Measurements from ENCODE around the gene RAD23A.

DNA sequence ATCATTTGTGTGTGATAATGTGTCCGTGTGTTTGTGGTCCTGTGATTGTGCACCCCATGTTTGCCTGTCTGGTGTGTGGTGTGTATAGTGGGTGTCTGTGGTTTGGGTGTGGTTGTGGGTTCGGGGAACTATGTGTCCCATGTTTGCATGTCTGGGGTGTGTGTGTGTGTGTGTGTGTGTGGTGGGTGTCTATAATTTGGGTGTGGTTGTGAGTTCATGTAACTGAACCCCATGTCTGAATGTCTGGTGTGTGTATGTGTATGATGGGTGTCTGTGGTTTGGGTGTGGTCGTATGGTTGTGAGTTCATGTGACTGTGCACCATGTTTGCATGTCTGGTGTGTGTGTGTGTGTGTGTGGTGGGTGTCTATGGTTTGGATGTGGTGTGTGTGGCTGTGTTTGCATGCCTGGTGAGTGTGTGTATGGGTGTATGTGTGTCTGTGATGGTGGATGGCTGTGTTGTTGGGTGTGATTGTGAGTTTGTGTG lies 38.5 kb downstream of the RAD23A start:
- TF ChIP-seq, protein P1, sequence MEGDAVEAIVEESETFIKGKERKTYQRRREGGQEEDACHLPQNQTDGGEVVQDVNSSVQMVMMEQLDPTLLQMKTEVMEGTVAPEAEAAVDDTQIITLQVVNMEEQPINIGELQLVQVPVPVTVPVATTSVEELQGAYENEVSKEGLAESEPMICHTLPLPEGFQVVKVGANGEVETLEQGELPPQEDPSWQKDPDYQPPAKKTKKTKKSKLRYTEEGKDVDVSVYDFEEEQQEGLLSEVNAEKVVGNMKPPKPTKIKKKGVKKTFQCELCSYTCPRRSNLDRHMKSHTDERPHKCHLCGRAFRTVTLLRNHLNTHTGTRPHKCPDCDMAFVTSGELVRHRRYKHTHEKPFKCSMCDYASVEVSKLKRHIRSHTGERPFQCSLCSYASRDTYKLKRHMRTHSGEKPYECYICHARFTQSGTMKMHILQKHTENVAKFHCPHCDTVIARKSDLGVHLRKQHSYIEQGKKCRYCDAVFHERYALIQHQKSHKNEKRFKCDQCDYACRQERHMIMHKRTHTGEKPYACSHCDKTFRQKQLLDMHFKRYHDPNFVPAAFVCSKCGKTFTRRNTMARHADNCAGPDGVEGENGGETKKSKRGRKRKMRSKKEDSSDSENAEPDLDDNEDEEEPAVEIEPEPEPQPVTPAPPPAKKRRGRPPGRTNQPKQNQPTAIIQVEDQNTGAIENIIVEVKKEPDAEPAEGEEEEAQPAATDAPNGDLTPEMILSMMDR (IDR thresholded peaks at IDR 0.05) = no peak
- TF ChIP-seq ZFX (IDR thresholded peaks at IDR 0.05; ENCODE audit: borderline replicate concordance) = no peak
